ENCODE measurements around the gene CCDC201. TPM values are rescaled to one million over a fixed set of nuclear protein-coding genes. Genes with fewer than 3 reads are reported as not detected.
"Not testable (repeated sequence)": the region's sequence is repeated elsewhere in the genome, so short reads cannot be mapped to it uniquely, and the experiment has no call there.

The CCDC201 gene
- total RNA-seq, 1 donor from 2014 or later, result not detected

- no peak for DNase-seq (ENCODE audit: extremely low spot score, unreplicated experiment)
- Mint-ChIP-seq H3K9me3 (peaks cover 5% of the 10 kb centered on the region), H3K27me3 (no peaks in the 10 kb centered on the region), H3K27ac (no peak overlapping the region), H3K4me3 (no peak overlapping the region), H3K36me3 (no peaks in the 10 kb centered on the region), H3K4me1 (ENCODE audit: unreplicated experiment) (no peaks in the 10 kb centered on the region)
- TF ChIP-seq CTCF (conservative IDR thresholded peaks at IDR 0.05), result no peak
Observed at GRCh38 chr7:45869426-45869825, 3.5 kb downstream of the CCDC201 start.

GRCh38 chr7:45867471-45867870 is 5.4 kb downstream of the CCDC201 start:
- peak overlapping the region; percentile 26 for H3K27ac Mint-ChIP-seq
- no peaks in the 10 kb centered on the region for H3K36me3 Mint-ChIP-seq
- peaks cover 5% of the 10 kb centered on the region for H3K9me3 Mint-ChIP-seq
- no peaks in the 10 kb centered on the region for H3K27me3 Mint-ChIP-seq
- peak overlapping the region; percentile 9 for H3K4me3 Mint-ChIP-seq
- DNase-seq (ENCODE audit: extremely low spot score, unreplicated experiment), result no peak
- no peaks in the 10 kb centered on the region for H3K4me1 Mint-ChIP-seq (ENCODE audit: unreplicated experiment)
- TF ChIP-seq CTCF (conservative IDR thresholded peaks at IDR 0.05), result no peak

- Mint-ChIP-seq H3K36me3 (no peaks in the 10 kb centered on the region), H3K9me3 (peaks cover 5% of the 10 kb centered on the region), H3K27ac (no peak overlapping the region), H3K4me1 (ENCODE audit: unreplicated experiment) (no peaks in the 10 kb centered on the region), H3K4me3 (no peak overlapping the region), H3K27me3 (no peaks in the 10 kb centered on the region)
- no peak for TF ChIP-seq CTCF (conservative IDR thresholded peaks at IDR 0.05)
- no peak for DNase-seq (ENCODE audit: extremely low spot score, unreplicated experiment)
Observed at GRCh38 chr7:45865594-45866410, 7.1 kb downstream of the CCDC201 start.

- TF ChIP-seq CTCF (conservative IDR thresholded peaks at IDR 0.05), result peak; percentile 36
- H3K4me3 Mint-ChIP-seq, result no peak overlapping the region
- H3K9me3 Mint-ChIP-seq, result peaks cover 5% of the 10 kb centered on the region
- no peaks in the 10 kb centered on the region for H3K27me3 Mint-ChIP-seq
- no peaks in the 10 kb centered on the region for H3K36me3 Mint-ChIP-seq
- DNase-seq (ENCODE audit: extremely low spot score, unreplicated experiment), result no peak
- no peaks in the 10 kb centered on the region for H3K4me1 Mint-ChIP-seq (ENCODE audit: unreplicated experiment)
- H3K27ac Mint-ChIP-seq, result no peak overlapping the region
Observed at GRCh38 chr7:45863715-45864114, 9.2 kb downstream of the CCDC201 start.

- not testable (repeated sequence) for H3K4me3 Mint-ChIP-seq; H3K27ac Mint-ChIP-seq; H3K36me3 Mint-ChIP-seq; H3K27me3 Mint-ChIP-seq; H3K4me1 Mint-ChIP-seq (ENCODE audit: unreplicated experiment); DNase-seq (ENCODE audit: extremely low spot score, unreplicated experiment); H3K9me3 Mint-ChIP-seq
Observed at GRCh38 chr7:45856888-45857287, 16.0 kb downstream of the CCDC201 start.

- peak overlapping the region; percentile 24 for H3K27ac Mint-ChIP-seq
- H3K9me3 Mint-ChIP-seq; H3K4me1 Mint-ChIP-seq (ENCODE audit: unreplicated experiment); H3K36me3 Mint-ChIP-seq; DNase-seq (ENCODE audit: extremely low spot score, unreplicated experiment); H3K27me3 Mint-ChIP-seq; H3K4me3 Mint-ChIP-seq: not testable (repeated sequence)
Observed at GRCh38 chr7:45855680-45856079, 17.2 kb downstream of the CCDC201 start.

GRCh38 chr7:45853491-45853890 is 19.4 kb downstream of the CCDC201 start:
- H3K27ac Mint-ChIP-seq, result not testable (repeated sequence)

GRCh38 chr7:45852984-45853383 is 19.9 kb downstream of the CCDC201 start:
- not testable (repeated sequence) for H3K9me3 Mint-ChIP-seq; H3K36me3 Mint-ChIP-seq; DNase-seq (ENCODE audit: extremely low spot score, unreplicated experiment); H3K27me3 Mint-ChIP-seq; H3K27ac Mint-ChIP-seq; H3K4me1 Mint-ChIP-seq (ENCODE audit: unreplicated experiment); H3K4me3 Mint-ChIP-seq

More at GRCh38 chr7:45853491-45853890, 19.4 kb downstream of the CCDC201 start:
- not testable (repeated sequence) for DNase-seq (ENCODE audit: extremely low spot score, unreplicated experiment); H3K4me1 Mint-ChIP-seq (ENCODE audit: unreplicated experiment); H3K27me3 Mint-ChIP-seq; H3K9me3 Mint-ChIP-seq; H3K4me3 Mint-ChIP-seq; H3K36me3 Mint-ChIP-seq

- not testable (repeated sequence) for H3K27ac Mint-ChIP-seq; H3K27me3 Mint-ChIP-seq; DNase-seq (ENCODE audit: extremely low spot score, unreplicated experiment); H3K9me3 Mint-ChIP-seq; H3K4me1 Mint-ChIP-seq (ENCODE audit: unreplicated experiment); H3K36me3 Mint-ChIP-seq; H3K4me3 Mint-ChIP-seq
Observed at GRCh38 chr7:45848734-45849133, 24.1 kb downstream of the CCDC201 start.

GRCh38 chr7:45846536-45846935 is 26.3 kb downstream of the CCDC201 start:
- not testable (repeated sequence) for H3K9me3 Mint-ChIP-seq; H3K4me1 Mint-ChIP-seq (ENCODE audit: unreplicated experiment); H3K4me3 Mint-ChIP-seq; H3K27me3 Mint-ChIP-seq; H3K27ac Mint-ChIP-seq; H3K36me3 Mint-ChIP-seq; DNase-seq (ENCODE audit: extremely low spot score, unreplicated experiment)

All from type B pancreatic cell (in vitro differentiated cells).